ENCODE results near the gene PSMB11.
"Not testable (repeated sequence)": the region's sequence is repeated elsewhere in the genome, so short reads cannot be mapped to it uniquely, and the experiment has no call there.

The PSMB11 gene, protein sequence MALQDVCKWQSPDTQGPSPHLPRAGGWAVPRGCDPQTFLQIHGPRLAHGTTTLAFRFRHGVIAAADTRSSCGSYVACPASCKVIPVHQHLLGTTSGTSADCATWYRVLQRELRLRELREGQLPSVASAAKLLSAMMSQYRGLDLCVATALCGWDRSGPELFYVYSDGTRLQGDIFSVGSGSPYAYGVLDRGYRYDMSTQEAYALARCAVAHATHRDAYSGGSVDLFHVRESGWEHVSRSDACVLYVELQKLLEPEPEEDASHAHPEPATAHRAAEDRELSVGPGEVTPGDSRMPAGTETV

GRCh38 chr14:23042162-23042965, at the start of gene PSMB11:
PSMB11 (plus strand) TSS chr14:23042212; CDS start chr14:23042226, 14 bp downstream.
- DNase-seq: no peak

GRCh38 chr14:22993517-22993916, 48.5 kb upstream of the PSMB11 start:
- DNase-seq: no peak

GRCh38 chr14:22994762-22995275, 47.2 kb upstream of the PSMB11 start:
- peak; percentile 24 to 36 for DNase-seq

DNA sequence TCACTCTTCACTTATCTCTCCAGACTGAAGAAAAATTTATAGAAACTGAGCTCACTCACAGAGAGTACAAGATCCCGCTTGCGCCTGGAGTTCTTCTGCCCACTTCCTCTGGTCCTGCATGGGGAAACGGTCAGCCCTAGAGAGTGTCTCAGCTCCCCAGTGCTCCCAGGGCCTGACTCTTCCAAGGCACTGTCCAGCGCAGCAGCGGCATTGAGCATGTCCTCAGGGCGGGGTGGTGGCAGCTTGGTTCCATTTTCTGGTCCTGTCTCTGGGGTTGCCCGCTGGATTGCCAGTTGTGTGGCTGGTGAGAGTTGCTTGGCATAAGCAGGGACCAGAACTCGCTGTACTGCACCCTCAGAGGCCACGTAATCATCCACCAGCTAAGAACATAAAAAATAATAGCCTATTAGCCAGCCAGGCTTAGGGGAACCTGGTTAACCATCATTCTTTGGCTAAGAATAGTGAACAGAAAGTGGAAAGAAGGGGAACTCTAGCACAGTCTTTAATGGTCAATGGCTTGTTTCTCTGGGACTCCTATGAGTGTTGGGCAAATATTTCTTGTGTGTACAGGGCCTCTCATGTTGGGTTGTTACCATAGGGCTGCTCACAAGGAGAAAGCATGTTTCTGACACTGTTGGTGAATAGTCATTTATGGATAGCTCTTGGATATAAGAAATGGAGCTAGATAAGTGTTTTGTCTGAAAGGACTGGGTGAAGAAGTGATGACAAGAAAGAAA, 46.0 kb upstream of the PSMB11 start:
- no peak for DNase-seq

DNA sequence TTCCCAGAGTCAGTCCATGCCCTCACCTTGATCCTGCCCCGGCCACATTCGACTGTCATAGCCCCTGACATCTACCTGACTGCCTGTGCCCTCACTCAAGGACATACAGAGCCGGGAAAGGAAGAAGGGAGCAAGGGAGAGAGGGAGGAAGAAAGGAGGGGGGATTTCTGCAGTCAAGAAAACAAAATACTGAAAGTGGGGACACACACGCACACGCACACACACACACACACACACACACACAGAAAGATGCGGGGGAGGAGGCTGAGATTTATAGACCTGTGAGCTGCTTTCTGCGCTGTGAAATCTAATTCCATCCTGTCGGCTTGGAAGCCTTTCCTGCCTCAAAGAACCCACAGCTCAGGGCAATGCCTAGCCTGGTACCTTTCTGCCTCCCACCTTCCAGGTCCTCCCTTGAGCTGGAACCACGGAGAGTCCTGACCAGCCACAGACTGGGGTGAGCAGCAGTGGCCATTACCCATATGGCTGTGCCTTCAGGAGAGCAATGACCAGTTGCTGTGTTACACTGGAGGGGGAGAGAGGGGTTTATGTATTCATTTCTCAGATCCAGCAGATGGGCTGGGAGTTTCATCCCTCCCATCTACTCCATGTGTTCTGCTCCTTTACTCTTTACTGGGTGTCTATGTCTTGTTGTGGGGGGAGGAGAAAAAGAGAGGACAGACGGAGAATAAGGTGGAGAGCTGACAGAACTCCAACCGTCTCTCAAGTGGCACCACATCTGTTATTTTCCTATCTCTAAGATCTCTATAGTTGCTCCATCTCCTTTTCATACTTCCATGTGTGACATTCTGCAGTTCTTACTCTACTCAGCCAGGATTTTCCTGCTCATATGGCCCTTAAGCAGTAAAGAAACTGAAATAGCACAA, 45.0 kb upstream of the PSMB11 start:
- no peak for DNase-seq

- DNase-seq: no peak
Measured at GRCh38 chr14:22997676-22998323, 44.2 kb upstream of the PSMB11 start.

DNA sequence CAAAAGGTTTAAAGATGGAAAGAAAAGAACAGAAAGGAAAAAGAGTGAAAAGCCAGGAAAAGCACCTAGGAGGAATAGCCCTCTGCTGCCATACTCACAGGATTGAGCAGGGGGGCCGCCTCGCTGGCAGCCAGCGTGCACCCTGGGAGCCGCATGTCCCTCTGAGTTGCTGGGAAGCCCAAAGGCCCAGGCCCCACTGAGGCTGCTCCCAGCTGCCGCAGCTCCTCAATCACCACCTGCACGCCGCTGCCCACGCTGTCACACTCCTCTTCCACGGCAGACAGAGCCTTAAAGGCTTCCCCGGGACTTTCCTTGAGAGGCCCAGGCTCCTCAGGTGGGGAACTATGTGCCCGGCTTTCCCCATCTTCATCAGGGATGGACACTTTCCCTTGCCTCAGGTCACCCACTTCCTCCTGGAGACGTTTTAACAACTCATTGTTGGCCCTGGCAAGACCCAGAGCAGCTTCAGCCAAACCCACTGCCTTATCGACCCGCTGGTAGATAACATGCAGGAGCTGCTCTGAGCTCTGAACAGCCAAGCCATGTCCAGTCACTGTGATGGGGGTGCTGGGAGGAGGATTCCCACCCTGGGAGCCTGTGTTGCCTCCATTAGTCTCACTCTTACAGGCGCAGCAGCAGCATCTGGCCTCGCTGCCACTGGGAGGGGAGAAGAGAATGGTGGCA, 43.5 kb upstream of the PSMB11 start:
- DNase-seq: no peak

DNA sequence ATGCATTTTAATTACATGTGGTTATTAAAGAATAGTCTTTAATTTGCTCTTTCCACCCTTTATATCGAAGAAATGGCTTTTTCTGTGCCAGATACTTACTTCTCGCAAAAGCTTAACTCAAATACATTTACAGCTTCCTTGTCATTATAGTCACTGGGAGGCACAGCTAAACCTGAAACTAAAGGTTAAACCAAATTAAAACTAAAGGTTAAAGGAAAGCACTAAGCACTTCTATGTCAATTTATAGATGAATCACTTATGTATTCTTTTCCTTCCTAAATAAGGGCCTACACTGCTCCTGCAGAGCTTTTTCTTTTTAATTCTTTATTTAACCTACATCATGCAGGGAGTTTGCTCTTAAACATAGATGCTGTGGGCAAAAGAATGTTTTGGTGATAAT, 41.2 kb upstream of the PSMB11 start:
- DNase-seq: no peak

DNA sequence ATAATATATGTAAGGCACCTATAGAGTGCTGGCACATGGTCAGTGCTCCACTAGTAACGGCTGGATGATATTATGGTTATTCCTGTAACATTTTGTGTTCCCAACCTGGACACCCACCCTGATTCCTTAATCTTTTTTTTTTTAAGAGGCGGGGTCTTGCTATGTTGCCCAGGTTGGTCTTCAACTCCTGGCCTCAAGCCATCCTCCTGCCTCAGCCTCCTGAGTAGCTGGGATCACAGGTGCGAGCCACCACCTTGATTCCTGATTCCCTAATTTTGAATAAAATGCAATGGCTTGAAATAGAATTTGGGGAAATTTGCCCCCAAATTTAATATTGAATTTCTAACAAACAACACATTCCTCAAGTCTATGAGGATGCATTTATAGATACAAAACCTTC, 39.4 kb upstream of the PSMB11 start:
- DNase-seq: no peak

DNA sequence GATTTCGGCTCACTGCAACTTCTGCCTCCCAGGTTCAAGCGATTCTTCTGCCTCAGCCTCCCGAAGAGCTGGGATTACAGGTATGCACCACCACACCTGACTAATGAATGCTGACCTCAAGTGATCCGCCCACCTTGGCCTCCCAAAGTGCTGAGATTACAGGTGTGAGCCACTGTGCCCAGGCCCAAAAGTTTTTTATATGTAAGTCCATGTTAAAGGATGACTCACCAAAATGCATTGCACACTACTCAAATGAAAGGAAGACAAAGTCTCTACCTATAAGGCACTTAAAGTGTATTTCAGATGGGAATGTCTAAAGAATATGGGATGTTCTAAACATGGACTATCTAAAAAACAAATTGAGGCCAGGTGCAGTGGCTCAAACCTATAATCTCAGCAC, 37.7 kb upstream of the PSMB11 start:
- DNase-seq: not testable (repeated sequence)

DNA sequence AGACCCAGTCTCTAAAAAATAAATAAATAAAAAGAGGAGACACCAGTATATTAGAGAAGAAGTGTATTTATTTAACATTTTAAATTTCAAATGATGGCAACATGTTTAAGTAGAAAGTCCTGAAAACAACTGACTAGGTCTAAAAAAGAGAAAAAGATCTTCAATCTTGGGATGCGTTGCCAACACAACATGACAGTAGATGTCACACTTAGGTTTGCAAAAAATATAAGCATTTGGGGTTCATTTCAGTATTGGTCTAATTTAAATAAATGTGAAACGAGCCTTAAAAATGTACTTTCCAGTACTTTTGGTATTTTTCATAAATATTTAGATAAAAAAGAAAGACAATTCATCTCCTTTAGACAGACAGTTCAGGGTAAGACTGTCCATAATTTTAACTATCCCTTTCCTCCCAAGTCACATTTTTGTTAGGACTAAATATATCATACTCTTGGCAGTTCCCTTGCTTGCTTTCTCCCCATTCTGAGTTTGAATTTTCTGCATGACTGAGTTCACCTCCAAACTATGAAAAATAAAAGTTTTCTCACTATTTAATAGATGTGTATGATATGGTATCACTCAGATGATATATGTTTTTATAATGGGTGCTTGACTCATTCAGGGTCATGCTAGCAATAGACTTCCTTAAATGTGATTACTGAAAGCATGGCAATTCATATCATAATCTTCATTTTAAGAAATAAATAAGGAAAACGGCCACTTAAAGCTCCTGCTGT, 36.4 kb upstream of the PSMB11 start:
- no peak for DNase-seq

DNA sequence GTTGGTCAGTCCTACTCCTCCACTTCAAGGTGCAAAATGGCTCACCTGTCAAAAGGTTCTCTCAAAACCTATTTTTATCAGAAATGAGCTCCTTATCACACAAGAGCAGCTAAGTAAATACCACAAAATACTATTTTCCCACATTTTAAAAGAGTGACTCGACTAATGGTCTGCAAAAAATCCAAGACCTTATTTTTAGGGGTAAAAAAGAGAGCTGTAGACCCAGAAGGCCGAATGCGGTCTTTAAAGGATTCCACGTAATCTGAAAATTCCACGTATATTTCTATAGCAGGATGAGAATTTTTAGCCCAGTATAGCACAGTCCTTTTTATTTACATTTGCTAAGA, 35.9 kb upstream of the PSMB11 start:
- DNase-seq: no peak

DNA sequence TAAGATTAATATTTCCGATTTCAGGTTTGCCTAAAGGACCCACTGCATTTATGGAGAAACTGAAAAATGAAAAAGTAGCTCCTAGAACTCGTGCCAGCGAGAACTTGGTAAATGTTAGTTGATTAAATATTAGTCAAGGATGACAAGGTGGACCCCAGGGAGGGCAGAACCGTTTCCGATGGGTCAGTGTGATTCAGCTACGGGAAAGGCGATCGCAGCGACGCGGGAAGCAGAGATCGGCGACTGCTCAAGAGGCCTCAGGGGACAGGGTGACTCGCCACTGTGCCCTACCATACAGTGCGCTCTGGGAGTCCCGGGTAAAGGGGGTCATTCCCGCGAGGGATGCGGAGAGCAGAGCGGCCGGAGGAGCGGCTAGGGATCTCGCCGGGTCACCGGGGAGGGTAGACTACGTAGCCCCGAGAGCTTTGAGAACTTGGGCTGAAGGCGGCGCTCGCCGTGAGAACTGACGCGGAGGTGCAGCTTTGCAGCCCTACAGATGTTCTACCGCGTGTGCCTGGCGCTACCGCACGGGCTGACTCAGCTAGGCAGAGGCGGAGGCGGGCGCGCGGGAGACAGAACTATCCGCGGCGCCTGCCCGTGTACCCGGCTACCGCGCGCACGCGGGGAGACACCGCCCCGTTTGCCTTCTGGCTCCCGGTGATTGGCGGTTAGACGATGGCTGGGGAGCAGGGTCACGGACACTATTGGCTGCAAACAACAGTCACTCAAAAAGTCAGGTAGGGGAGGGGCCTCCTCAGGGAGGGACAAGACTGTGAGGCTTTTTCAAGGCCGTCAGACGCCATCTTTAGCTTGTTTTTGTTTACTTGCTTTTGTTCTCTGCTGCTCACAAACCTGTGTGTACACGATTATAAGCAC, 35.2 kb upstream of the PSMB11 start:
- peak; percentile 95 to 96 for DNase-seq

GRCh38 chr14:23008831-23009230, 33.2 kb upstream of the PSMB11 start:
- DNase-seq: no peak

GRCh38 chr14:23009483-23009938, 32.5 kb upstream of the PSMB11 start:
- DNase-seq: no peak

GRCh38 chr14:23009939-23010726, 31.9 kb upstream of the PSMB11 start, which contains the start of gene C14orf93:
C14orf93 (minus strand) TSS chr14:23010143; CDS start chr14:22999023, 11,120 bp downstream.
- peak; percentile 86 to 88 for DNase-seq

GRCh38 chr14:23013054-23013748, 28.8 kb upstream of the PSMB11 start:
- DNase-seq: no peak

- DNase-seq: not testable (repeated sequence)
Measured at GRCh38 chr14:23013749-23014054, 28.3 kb upstream of the PSMB11 start.
